Neuronal stem cell (in vitro differentiated cells): ENCODE results near the gene TP53BP2.

ENCODE experiments used
- DNase-seq: peaks from one replicate; pipeline ENCODE4 v3.0.0-alpha.2; 2013; ENCODE audit warnings: low spot score
- H2AFZ ChIP-seq: one replicate; pipeline ENCODE4 v1.6.1; 2013; ENCODE audit warnings: mild to moderate bottlenecking, low read length, inconsistent platforms
- H2AK5ac ChIP-seq: 2 replicates; pipeline ENCODE4 v1.6.1; 2013; ENCODE audit warnings: low read depth, mild to moderate bottlenecking, inconsistent platforms, low read length, moderate library complexity, mixed read lengths
- H2BK120ac ChIP-seq: 2 replicates; pipeline ENCODE4 v1.6.1; 2013; ENCODE audit warnings: low read depth, mild to moderate bottlenecking, inconsistent platforms, low read length, moderate library complexity, mixed read lengths
- H2BK12ac ChIP-seq: one replicate; pipeline ENCODE4 v1.6.1; 2013; ENCODE audit warnings: low read length, inconsistent platforms
- H2BK15ac ChIP-seq: 2 replicates; pipeline ENCODE4 v1.6.1; 2013; ENCODE audit warnings: mild to moderate bottlenecking, low read length, inconsistent platforms, mixed read lengths
- H2BK5ac ChIP-seq: one replicate; pipeline ENCODE4 v1.6.1; 2013; ENCODE audit warnings: inconsistent platforms, mild to moderate bottlenecking, low read length, moderate library complexity
- H3K14ac ChIP-seq: one replicate; pipeline ENCODE4 v1.6.1; 2013; ENCODE audit warnings: low read length, inconsistent platforms
- H3K18ac ChIP-seq: 2 replicates; pipeline ENCODE4 v1.6.1; 2013; ENCODE audit warnings: low read length, inconsistent platforms
- H3K23ac ChIP-seq: 2 replicates; pipeline ENCODE4 v1.6.1; 2013; ENCODE audit warnings: low read depth, mild to moderate bottlenecking, mixed read lengths, low read length, inconsistent platforms; ENCODE audit not compliant: poor library complexity
- H3K27ac ChIP-seq: replicated peaks from 3 replicates; pipeline ENCODE4 v1.5.1; 2013; ENCODE audit warnings: low read length, inconsistent platforms
- H3K27me3 ChIP-seq, 3 experiments: 2 replicates each; pipeline ENCODE4 v1.6.1; 2013; ENCODE audit warnings: low read length in 3 of 3, mild to moderate bottlenecking in 2 of 3, inconsistent platforms in 1 of 3, low read depth in 1 of 3, mixed read lengths in 1 of 3, moderate library complexity in 1 of 3; ENCODE audit not compliant: control insufficient read depth in 3 of 3, insufficient read depth in 3 of 3
- H3K36me3 ChIP-seq, 2 donors: replicated peaks in 1 of 2; 2 replicates each; pipeline ENCODE4 v1.6.1; 2013; ENCODE audit warnings: low read length in 2 of 2; ENCODE audit not compliant: control insufficient read depth in 2 of 2, insufficient read depth in 2 of 2
- H3K4ac ChIP-seq: 2 replicates; pipeline ENCODE4 v1.6.1; 2013; ENCODE audit warnings: inconsistent platforms, mild to moderate bottlenecking, low read length, moderate library complexity
- H3K4me1 ChIP-seq, 2 donors: 1 replicate in 1 of 2; 2 replicates in 1 of 2; pipeline ENCODE4 v1.6.1; 2013; ENCODE audit warnings: low read length in 2 of 2, low read depth in 1 of 2; ENCODE audit not compliant: control insufficient read depth in 2 of 2, insufficient read depth in 1 of 2
- H3K4me2 ChIP-seq: one replicate; pipeline ENCODE4 v1.6.1; 2013; ENCODE audit warnings: mild to moderate bottlenecking, low read length, inconsistent platforms; ENCODE audit not compliant: insufficient read depth, poor library complexity, severe bottlenecking
- H3K4me3 ChIP-seq, 2 donors: 2 replicates each; pipeline ENCODE4 v1.5.1; 2013; ENCODE audit warnings: low read length in 2 of 2, mild to moderate bottlenecking in 2 of 2, inconsistent platforms in 1 of 2, moderate library complexity in 1 of 2
- H3K79me1 ChIP-seq: one replicate; pipeline ENCODE4 v1.6.1; 2013; ENCODE audit warnings: low read depth, mild to moderate bottlenecking, inconsistent platforms, low read length, moderate library complexity
- H3K9ac ChIP-seq: one replicate; pipeline ENCODE4 v1.6.1; 2013; ENCODE audit warnings: mild to moderate bottlenecking, low read depth, low read length, inconsistent platforms; ENCODE audit not compliant: poor library complexity
- H3K9me3 ChIP-seq, 2 donors: replicated peaks in 1 of 2; 2 replicates each; pipeline versions ENCODE3 to v1.6.1; 2013; ENCODE audit warnings: low read length in 2 of 2, mild to moderate bottlenecking in 2 of 2, inconsistent platforms in 1 of 2, low read depth in 1 of 2, mixed read lengths in 1 of 2, moderate library complexity in 1 of 2; ENCODE audit not compliant: control insufficient read depth in 2 of 2, insufficient read depth in 1 of 2
- H4K8ac ChIP-seq: one replicate; pipeline ENCODE4 v1.6.1; 2013; ENCODE audit warnings: low read depth, mild to moderate bottlenecking, inconsistent platforms, low read length, moderate library complexity
- H4K91ac ChIP-seq: one replicate; pipeline ENCODE4 v1.6.1; 2013; ENCODE audit warnings: low read length, low read depth, mild to moderate bottlenecking, inconsistent platforms; ENCODE audit not compliant: poor library complexity
- WGBS, 2 donors: extraction: QIAGEN DNeasy Blood & Tissue Kit; methylation state at CpG; one replicate each; pipeline ENCODE4 v1.1.7; 2013; ENCODE audit warnings: missing lambda C conversion rate in 2 of 2, mixed read lengths in 1 of 2; ENCODE audit not compliant: insufficient read length in 2 of 2, insufficient replicate concordance in 1 of 2; ENCODE audit errors: extremely low coverage in 2 of 2; 5-methylcytosine and 5-hydroxymethylcytosine counted together

TP53BP2 gene

DNA sequence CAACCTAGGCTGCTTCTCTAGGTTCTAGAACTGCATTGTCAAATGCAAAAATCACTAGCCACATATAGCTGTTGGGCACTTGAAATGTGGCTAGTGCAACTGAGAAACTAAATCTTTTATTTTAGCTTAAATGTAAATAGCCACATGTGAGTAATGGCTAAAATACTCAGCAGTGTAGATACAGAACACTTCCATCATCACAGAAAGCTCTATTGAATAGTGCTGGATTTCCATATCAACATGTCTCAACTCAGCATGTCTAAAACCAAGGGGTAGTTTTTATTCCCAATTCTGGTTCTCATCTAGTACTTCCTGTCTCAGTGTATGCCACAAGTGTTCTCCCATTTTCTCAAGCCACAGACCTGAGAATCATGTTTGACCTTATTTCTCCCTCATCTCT, 7.5 kb upstream of the TP53BP2 start:
- Histone ChIP-seq H2BK12ac (no peak overlapping the region), H3K36me3 (no peaks in the 10 kb centered on the region), H4K91ac (no peak overlapping the region), H3K18ac (no peak overlapping the region), H2AK5ac (no peak overlapping the region), H3K79me1 (no peaks in the 10 kb centered on the region), H4K8ac (no peak overlapping the region), H3K9me3 (peaks cover 0 to 2% of the 10 kb centered on the region in 2 donors), H3K27ac (no peak overlapping the region), H3K14ac (no peak overlapping the region), H3K27me3 (peaks cover 0 to 23% (median 0%) of the 10 kb centered on the region in 3 experiments), H2BK5ac (no peak overlapping the region), H3K4ac (no peak overlapping the region), H3K9ac (no peak overlapping the region), H3K4me3 (no peak overlapping the region), H2BK120ac (no peak overlapping the region), H2BK15ac (no peak overlapping the region), H3K23ac (no peak overlapping the region), H3K4me2 (no peak overlapping the region), H2AFZ (no peak overlapping the region), H3K4me1 (peaks cover 0 to 1% of the 10 kb centered on the region in 2 donors)
- DNase-seq = no peak

GRCh38 chr1:223852337-223852736, 6.6 kb upstream of the TP53BP2 start:
- Histone ChIP-seq H2AFZ (no peak overlapping the region), H3K79me1 (no peaks in the 10 kb centered on the region), H3K18ac (no peak overlapping the region), H4K8ac (no peak overlapping the region), H3K9me3 (peaks cover 0 to 2% of the 10 kb centered on the region in 2 donors), H3K36me3 (no peaks in the 10 kb centered on the region), H4K91ac (no peak overlapping the region), H3K4me3 (no peak overlapping the region), H3K4me2 (no peak overlapping the region), H3K27ac (no peak overlapping the region), H3K27me3 (peaks cover 0 to 22% (median 0%) of the 10 kb centered on the region in 3 experiments), H3K23ac (no peak overlapping the region), H2BK15ac (no peak overlapping the region), H3K9ac (no peak overlapping the region), H2AK5ac (no peak overlapping the region), H2BK120ac (no peak overlapping the region), H2BK5ac (no peak overlapping the region), H3K4ac (no peak overlapping the region), H2BK12ac (no peak overlapping the region), H3K14ac (no peak overlapping the region), H3K4me1 (no peaks in the 10 kb centered on the region)
- DNase-seq = no peak
- 100% methylated on average over 1 of the region's 1 CpG; no CpG with 5 or more reads in 1 of the 2 donors for WGBS, 2 donors

GRCh38 chr1:223849352-223850254, 3.9 kb upstream of the TP53BP2 start:
- H4K91ac ChIP-seq = no peak overlapping the region
- H3K27me3 ChIP-seq = peaks cover 0 to 22% (median 0%) of the 10 kb centered on the region in 3 experiments
- H2BK12ac ChIP-seq = no peak overlapping the region
- no peak overlapping the region for H2BK120ac ChIP-seq
- no peak overlapping the region for H3K14ac ChIP-seq
- H3K4ac ChIP-seq = no peak overlapping the region
- DNase-seq = no peak
- no peak overlapping the region for H3K23ac ChIP-seq
- no peaks in the 10 kb centered on the region for H3K79me1 ChIP-seq
- no CpG with 5 or more reads among the region's 6 CpGs for WGBS, 2 donors
- no peak overlapping the region for H4K8ac ChIP-seq
- peaks cover 0 to 2% of the 10 kb centered on the region in 2 donors for H3K9me3 ChIP-seq
- no peak overlapping the region for H3K9ac ChIP-seq
- H3K4me2 ChIP-seq = no peak overlapping the region
- H2BK15ac ChIP-seq = no peak overlapping the region
- H2AK5ac ChIP-seq = no peak overlapping the region
- H3K36me3 ChIP-seq = no peaks in the 10 kb centered on the region
- H2BK5ac ChIP-seq = no peak overlapping the region
- H2AFZ ChIP-seq = no peak overlapping the region
- H3K18ac ChIP-seq = no peak overlapping the region
- no peak overlapping the region for H3K4me3 ChIP-seq
- H3K27ac ChIP-seq = no peak overlapping the region
- peaks cover 1 to 2% of the 10 kb centered on the region in 2 donors for H3K4me1 ChIP-seq

DNA sequence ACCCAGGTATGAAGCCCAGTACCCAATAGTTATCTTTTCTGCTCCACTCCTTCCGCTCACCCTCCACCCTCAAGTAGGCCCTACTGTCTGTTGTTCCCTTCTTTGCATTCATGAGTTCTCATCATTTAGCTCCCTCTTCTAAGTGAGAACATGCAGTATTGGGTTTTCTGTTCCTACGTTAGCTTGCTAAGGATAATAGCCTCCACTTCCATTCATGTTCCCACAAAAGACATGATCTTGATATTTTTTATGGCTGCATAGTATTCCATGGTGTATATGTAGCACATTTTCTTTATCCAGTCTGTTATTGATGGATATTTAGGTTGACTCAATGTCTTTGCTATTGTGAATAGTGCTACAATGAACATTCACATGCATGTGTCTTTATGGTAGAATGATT, 2.8 kb upstream of the TP53BP2 start:
- no peak overlapping the region for H2BK15ac ChIP-seq
- H3K36me3 ChIP-seq = no peaks in the 10 kb centered on the region
- no CpG with 5 or more reads among the region's 2 CpGs for WGBS, 2 donors
- DNase-seq = no peak
- H3K14ac ChIP-seq = no peak overlapping the region
- H3K18ac ChIP-seq = no peak overlapping the region
- H3K23ac ChIP-seq = no peak overlapping the region
- H3K9ac ChIP-seq = no peak overlapping the region
- H4K8ac ChIP-seq = no peak overlapping the region
- no peak overlapping the region for H3K4me2 ChIP-seq
- no peak overlapping the region for H2AK5ac ChIP-seq
- H4K91ac ChIP-seq = no peak overlapping the region
- peaks cover 0 to 22% (median 0%) of the 10 kb centered on the region in 3 experiments for H3K27me3 ChIP-seq
- peaks cover 1 to 7% of the 10 kb centered on the region in 2 donors for H3K4me1 ChIP-seq
- no peak overlapping the region for H3K27ac ChIP-seq
- H3K4me3 ChIP-seq = no peak overlapping the region
- H2BK120ac ChIP-seq = no peak overlapping the region
- no peak overlapping the region for H2AFZ ChIP-seq
- peaks cover 0 to 2% of the 10 kb centered on the region in 2 donors for H3K9me3 ChIP-seq
- no peak overlapping the region for H2BK5ac ChIP-seq
- H3K79me1 ChIP-seq = no peaks in the 10 kb centered on the region
- no peak overlapping the region for H2BK12ac ChIP-seq
- no peak overlapping the region for H3K4ac ChIP-seq
